Naive B cell (primary cell): ENCODE results near the gene FGD5. TPM values are rescaled to one million over a fixed set of nuclear protein-coding genes. Genes with fewer than 3 reads are reported as not detected.

ENCODE experiments used
- ATAC-seq, 2 donors: fragments of 150-1000 bp; cut with Tn5 transposase; 2 replicates each; pipeline ENCODE4 v1.10.0; 2021; ENCODE audit warnings: low read depth in 2 of 2, mild to moderate bottlenecking in 2 of 2, moderate library complexity in 2 of 2
- DNase-seq: peaks from one replicate; pipeline ENCODE4 v3.0.0; 2022
- H3K27ac Mint-ChIP-seq, 6 donors: one replicate each; pipeline ENCODE4 v1.8.0; 2020 to 2022; ENCODE audit warnings: mild to moderate bottlenecking in 6 of 6, mixed read lengths in 6 of 6, moderate library complexity in 5 of 6, inconsistent platforms in 2 of 6
- H3K27me3 Mint-ChIP-seq, 3 donors: one replicate each; pipeline ENCODE4 v1.8.0; 2021 to 2022; ENCODE audit warnings: mixed read lengths in 3 of 3, mild to moderate bottlenecking in 1 of 3
- H3K36me3 Mint-ChIP-seq, 2 donors: one replicate each; pipeline ENCODE4 v1.8.0; 2020 to 2022; ENCODE audit warnings: mixed read lengths in 2 of 2, inconsistent platforms in 1 of 2, mild to moderate bottlenecking in 1 of 2
- H3K4me1 Mint-ChIP-seq, 3 donors: one replicate each; pipeline ENCODE4 v1.8.0; 2020 to 2022; ENCODE audit warnings: mixed read lengths in 3 of 3, inconsistent platforms in 1 of 3, mild to moderate bottlenecking in 1 of 3, moderate library complexity in 1 of 3
- H3K4me3 Mint-ChIP-seq, 8 donors: one replicate each; pipeline ENCODE4 v1.8.0; 2020 to 2022; ENCODE audit warnings: mild to moderate bottlenecking in 8 of 8, mixed read lengths in 8 of 8, moderate library complexity in 8 of 8, inconsistent platforms in 2 of 8
- H3K9me3 Mint-ChIP-seq, 7 donors: one replicate each; pipeline ENCODE4 v1.8.0; 2020 to 2022; ENCODE audit warnings: mixed read lengths in 7 of 7, mild to moderate bottlenecking in 5 of 7, inconsistent platforms in 2 of 7, moderate library complexity in 1 of 7
- polyA plus RNA-seq, 6 donors: library from polyadenylated mRNA; unstranded; fragments of 300-500 nt; fragmentation: Illumina TruSeq; gene quantifications; one replicate each; pipeline ENCODE4 v1.2.3, GENCODE V29; 2021; ENCODE audit warnings: low read depth in 6 of 6

The FGD5 gene
- polyA plus RNA-seq, 6 donors from 2014 or later, result 0.07 TPM; not detected in 5

DNA sequence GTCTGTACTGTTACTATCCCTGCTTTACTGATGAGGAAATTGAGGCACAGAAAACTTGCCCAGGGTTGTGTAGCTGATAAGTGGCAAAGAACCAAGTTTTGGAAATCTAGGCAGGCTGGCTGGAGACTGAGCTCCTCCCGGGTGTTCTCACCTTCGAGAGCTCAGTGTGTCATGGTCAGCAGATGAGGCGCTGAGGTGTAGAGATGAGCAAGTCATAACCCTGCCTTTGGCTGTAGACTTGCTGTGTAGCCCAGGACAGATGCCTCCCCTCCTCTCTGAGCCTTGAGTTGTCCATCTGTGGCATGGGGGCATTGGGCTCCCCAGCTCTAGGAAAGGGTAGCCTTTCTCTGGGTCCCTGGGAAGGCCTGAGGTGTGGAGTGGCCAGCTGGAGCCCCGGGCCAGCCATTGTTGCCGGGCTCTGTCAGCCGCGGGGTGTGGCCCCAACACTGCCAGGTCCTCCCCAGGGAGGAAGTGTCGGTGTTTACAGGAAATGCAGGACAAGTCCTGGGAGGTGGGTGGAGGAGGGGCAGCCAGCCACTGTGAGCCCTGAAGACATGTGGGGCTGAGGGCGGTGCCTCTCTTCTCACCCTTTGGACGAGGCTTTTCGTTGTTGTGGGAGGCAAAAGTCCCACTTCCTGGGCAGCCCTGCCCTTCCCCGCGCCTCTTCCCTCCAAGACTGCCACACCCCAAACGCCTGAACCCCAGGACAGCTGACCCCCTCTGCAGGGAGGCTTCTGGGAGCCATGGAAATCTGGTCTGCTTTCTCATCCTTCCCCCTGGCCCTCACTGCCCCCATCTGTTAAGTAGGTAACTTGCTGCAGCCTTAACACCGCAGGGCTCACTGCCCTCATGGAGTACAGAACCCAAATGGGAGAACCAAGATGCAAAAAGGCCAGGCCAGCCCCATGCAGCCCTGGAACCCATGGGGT is 29.1 kb downstream of the FGD5 start:
- peak in 1 of 2 donors; percentile 25 for ATAC-seq
- H3K27ac Mint-ChIP-seq, result peak overlapping the region in 2 of 6 donors; percentile 30 to 78
- H3K4me1 Mint-ChIP-seq, result peaks cover 10 to 11% (median 10%) of the 10 kb centered on the region in 3 donors
- peaks cover 10 to 34% (median 25%) of the 10 kb centered on the region in 3 donors for H3K27me3 Mint-ChIP-seq
- H3K4me3 Mint-ChIP-seq, result peak overlapping the region in 2 of 8 donors; percentile 47 to 71
- peaks cover 0 to 6% (median 3%) of the 10 kb centered on the region in 7 donors for H3K9me3 Mint-ChIP-seq
- H3K36me3 Mint-ChIP-seq, result no peaks in the 10 kb centered on the region
- DNase-seq, result no peak

DNA sequence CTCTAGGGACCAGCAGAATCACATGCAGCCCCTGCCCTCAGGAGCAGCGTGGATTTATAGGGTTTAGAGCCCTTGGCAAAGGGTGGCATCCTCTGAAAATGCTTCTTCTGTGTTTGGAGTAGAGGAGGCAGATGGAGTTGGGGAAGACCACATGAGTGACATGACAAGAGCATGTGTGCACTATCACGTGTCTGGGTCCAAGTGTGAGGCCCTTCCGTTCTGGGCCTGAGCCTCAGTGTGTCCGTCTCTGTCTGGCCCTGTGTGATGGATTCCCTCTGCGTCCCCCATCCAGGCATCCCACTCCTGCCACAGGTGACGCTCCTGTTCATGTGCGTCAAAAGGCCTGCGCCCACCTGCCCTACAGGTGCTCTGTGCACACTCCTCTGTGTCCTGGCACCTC is 30.1 kb downstream of the FGD5 start:
- Mint-ChIP-seq H3K27ac (no peak overlapping the region), H3K4me1 (peaks cover 10 to 11% (median 10%) of the 10 kb centered on the region in 3 donors), H3K9me3 (peaks cover 0 to 7% (median 3%) of the 10 kb centered on the region in 7 donors), H3K4me3 (no peak overlapping the region), H3K27me3 (peaks cover 10 to 40% (median 32%) of the 10 kb centered on the region in 3 donors), H3K36me3 (no peaks in the 10 kb centered on the region)
- DNase-seq (no peak), ATAC-seq (no peak)

DNA sequence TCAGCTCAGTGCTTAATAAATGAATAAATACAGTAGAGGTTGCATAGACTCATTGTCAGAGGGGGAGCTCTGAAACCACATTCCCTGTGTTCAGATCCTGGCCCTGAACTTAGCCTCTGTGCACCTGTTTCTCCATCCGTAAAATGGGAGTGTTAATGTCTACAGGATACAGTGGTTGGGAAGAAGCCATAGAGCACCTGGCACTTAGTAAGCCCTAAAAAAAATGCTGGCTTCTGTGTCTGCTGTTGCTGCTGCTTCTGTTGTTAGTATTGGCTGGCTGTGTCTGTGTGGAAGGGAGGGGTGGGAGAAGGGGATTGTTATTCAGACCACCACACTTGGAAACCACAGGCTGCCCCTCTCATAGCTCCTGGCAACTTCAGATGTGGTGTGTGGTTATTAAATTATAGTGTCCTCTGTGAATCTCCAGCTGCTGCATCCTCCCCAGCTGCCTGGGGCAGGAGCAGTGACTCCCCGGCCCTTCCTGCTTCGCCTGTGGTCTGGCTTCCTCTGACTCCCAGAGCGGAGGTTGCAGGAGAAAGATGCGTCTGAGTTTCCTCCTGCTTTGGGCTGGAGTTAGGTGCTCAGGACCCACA is 31.0 kb downstream of the FGD5 start:
- Mint-ChIP-seq H3K27me3 (peaks cover 8 to 40% (median 35%) of the 10 kb centered on the region in 3 donors), H3K4me3 (no peak overlapping the region), H3K27ac (no peak overlapping the region), H3K36me3 (no peaks in the 10 kb centered on the region), H3K4me1 (peaks cover 10 to 11% (median 10%) of the 10 kb centered on the region in 3 donors), H3K9me3 (peaks cover 0 to 7% (median 3%) of the 10 kb centered on the region in 7 donors)
- DNase-seq (no peak), ATAC-seq (no peak)

DNA sequence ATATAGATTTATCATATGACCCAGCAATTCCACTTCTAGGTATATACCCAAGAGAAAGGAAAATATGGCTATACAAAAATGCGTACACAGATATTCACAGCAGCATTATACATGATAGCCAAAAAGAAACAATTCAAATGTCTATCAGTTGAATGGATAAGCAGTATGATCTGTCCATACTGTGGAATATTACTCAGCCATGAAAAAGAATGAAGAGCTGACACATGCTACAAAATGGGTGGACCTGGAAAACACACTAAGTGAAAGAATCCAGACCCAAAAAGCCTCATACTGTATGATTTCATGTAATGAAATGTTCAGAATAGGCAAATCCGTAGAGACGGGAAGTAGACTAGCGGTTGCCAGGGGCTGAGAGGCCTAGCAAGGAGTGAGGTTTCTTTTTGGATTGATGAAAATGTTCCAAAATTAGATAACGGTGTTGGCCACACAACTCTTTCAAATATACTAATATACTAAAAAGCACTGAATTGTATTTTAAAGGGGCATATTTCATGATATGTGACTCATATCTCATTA is 33.4 kb downstream of the FGD5 start:
- Mint-ChIP-seq H3K36me3 (no peaks in the 10 kb centered on the region), H3K9me3 (peaks cover 3 to 26% (median 16%) of the 10 kb centered on the region in 7 donors), H3K27me3 (peaks cover 16 to 41% (median 35%) of the 10 kb centered on the region in 3 donors), H3K4me3 (no peak overlapping the region), H3K27ac (no peak overlapping the region), H3K4me1 (peaks cover 10 to 11% (median 10%) of the 10 kb centered on the region in 3 donors)
- ATAC-seq, result no peak
- DNase-seq, result no peak

DNA sequence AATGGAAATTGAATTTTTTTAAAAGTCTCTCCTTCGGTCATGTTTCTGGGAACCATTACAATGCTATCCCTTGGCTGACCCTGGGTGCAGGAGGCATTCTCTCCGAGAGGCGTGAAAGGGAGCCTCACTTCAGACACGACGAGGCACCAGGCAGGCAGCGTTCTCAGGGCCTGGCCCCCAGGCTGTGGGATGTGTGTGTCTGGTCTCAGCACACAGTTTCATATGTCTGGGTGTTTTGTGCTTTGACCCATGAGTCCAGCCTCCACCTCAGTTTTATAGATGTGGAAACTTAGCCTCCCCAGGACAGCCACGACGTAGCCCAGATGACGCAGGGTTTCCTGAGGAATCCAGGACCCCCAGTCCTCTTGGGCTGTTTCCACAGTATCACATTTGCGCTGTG is 34.0 kb downstream of the FGD5 start:
- Mint-ChIP-seq H3K36me3 (no peaks in the 10 kb centered on the region), H3K27me3 (peaks cover 22 to 42% (median 29%) of the 10 kb centered on the region in 3 donors), H3K9me3 (peaks cover 3 to 27% (median 16%) of the 10 kb centered on the region in 7 donors), H3K4me3 (no peak overlapping the region), H3K4me1 (peaks cover 6 to 7% (median 7%) of the 10 kb centered on the region in 3 donors), H3K27ac (no peak overlapping the region)
- ATAC-seq, result no peak
- DNase-seq, result no peak

DNA sequence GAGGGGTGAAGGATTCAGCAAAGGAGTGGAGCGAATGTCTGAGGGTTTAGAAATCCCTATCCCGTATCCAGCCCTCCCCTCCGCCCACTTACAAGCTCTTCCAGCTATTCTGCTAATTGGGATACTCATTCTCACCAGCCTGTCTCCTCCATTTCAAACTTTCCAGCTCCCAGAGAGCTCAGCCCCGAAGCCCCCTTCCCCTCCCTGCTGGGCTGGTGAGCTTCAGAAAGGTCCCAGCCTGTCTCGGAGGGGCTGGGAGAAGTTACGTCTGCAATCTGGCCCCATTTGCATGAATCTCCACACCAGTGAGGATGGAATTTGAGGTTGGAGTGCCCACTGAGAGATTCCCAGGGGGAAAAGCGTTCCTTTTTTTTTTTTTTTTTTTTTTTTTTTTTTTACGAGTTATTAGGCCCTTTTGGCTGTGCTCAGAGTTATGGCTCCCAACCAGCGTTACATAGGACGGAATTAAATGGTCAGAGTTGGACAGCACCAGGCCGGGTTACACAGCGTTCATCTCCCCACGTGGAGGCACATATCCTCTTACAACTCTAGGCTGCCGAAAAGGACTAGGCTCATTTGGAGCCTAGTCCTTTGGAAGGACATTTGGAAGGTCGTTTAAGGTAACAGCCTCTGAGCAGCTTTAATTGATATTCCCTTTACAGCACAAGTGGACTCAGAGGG is 34.6 kb downstream of the FGD5 start:
- peaks cover 0 to under 1% (median 0%) of the 10 kb centered on the region in 3 donors for H3K4me1 Mint-ChIP-seq
- peaks cover 3 to 27% (median 16%) of the 10 kb centered on the region in 7 donors for H3K9me3 Mint-ChIP-seq
- no peak for ATAC-seq
- H3K36me3 Mint-ChIP-seq, result no peaks in the 10 kb centered on the region
- no peak for DNase-seq
- H3K27ac Mint-ChIP-seq, result peak overlapping the region in 1 of 6 donors; percentile 88
- H3K27me3 Mint-ChIP-seq, result peaks cover 29 to 49% (median 35%) of the 10 kb centered on the region in 3 donors
- no peak overlapping the region for H3K4me3 Mint-ChIP-seq

DNA sequence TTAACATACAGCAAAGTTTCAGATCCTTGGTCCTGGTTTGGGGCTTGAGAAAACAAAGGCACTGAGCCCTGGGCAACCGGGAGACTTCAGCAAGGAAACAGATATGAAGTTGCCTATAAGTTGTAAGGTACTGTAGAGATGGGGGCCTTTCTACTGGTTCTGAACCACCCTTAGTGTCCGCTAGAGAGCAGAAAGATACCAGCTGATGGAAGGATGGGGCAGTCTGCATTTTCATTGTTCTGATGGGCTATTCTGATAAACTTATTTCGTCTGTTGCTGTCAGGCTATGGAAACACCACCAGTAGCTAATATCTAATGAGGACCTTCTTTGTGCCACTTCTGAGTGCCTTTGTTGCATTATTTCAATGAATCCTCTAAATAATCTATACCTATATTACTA is 38.7 kb downstream of the FGD5 start:
- DNase-seq (no peak), ATAC-seq (no peak)
- Mint-ChIP-seq H3K36me3 (no peaks in the 10 kb centered on the region), H3K4me3 (no peak overlapping the region), H3K27me3 (peaks cover 15 to 44% (median 30%) of the 10 kb centered on the region in 3 donors), H3K4me1 (no peaks in the 10 kb centered on the region), H3K9me3 (peaks cover 0 to 21% (median 12%) of the 10 kb centered on the region in 7 donors), H3K27ac (no peak overlapping the region)

DNA sequence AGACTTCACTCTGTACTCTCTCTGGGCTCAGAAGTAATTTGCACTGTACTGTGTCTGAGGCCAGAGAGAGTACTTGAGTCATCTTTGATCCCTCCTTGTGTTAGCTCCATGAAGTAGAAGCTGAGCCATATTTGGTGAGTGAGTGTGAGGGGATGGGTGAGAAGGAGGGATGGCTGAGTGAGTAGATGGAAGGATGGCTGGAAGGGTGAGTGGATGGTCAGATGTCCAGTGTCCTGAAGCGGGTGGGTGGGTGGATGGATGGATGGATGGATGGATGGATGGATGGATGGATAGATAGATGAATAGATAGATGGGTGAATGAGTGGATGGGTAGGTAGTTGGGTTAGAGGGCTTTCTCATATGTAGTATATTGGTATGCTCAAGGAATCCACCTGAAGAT is 39.3 kb downstream of the FGD5 start:
- H3K9me3 Mint-ChIP-seq, result peaks cover 0 to 21% (median 12%) of the 10 kb centered on the region in 7 donors
- no peaks in the 10 kb centered on the region for H3K36me3 Mint-ChIP-seq
- no peak for ATAC-seq
- H3K27ac Mint-ChIP-seq, result no peak overlapping the region
- no peak overlapping the region for H3K4me3 Mint-ChIP-seq
- DNase-seq, result no peak
- H3K27me3 Mint-ChIP-seq, result peaks cover 11 to 40% (median 30%) of the 10 kb centered on the region in 3 donors
- H3K4me1 Mint-ChIP-seq, result no peaks in the 10 kb centered on the region

DNA sequence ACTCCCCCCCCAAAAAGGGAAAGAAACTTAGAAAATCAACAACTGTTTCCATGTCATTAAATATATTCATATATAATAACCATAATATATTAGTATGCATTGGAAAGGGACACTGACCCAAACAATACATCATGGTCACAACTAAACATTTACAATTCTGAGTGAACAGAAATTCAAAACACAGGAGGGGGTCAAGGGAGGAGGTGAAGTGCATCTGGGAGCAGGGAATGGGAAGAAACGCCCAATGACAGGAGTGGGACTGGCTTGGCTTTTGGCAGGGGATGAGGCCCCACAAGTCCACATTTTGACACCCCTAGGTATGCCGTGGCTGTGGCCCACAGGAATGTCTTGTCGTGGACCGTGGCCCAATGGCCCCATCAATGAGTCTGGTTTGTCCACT is 41.1 kb downstream of the FGD5 start:
- Mint-ChIP-seq H3K36me3 (no peaks in the 10 kb centered on the region), H3K4me1 (no peaks in the 10 kb centered on the region), H3K4me3 (no peak overlapping the region), H3K27me3 (peaks cover 8 to 31% (median 28%) of the 10 kb centered on the region in 3 donors), H3K27ac (no peak overlapping the region), H3K9me3 (peaks cover 0 to 21% (median 12%) of the 10 kb centered on the region in 7 donors)
- ATAC-seq, result no peak
- DNase-seq, result no peak

DNA sequence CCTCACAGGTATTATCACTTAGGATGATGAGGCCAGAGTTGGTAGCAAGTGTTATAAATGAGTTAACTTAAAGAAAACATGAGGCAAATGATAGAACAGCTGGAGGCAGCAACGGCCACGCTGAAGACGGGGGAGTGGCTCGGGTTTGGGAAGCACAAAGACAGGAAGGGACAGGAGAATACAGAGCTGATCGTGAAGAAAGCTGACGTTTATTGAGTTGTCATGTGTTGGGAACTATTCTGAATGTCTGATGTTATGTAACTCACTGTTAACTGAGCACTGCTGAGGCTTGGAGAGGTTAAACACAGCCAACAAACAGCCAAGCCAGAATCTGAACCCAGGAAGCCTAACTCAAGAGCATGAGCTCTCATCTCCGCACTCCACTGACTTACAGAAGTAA is 42.3 kb downstream of the FGD5 start:
- H3K4me1 Mint-ChIP-seq, result no peaks in the 10 kb centered on the region
- H3K9me3 Mint-ChIP-seq, result peaks cover 0 to 11% (median 8%) of the 10 kb centered on the region in 7 donors
- no peak for DNase-seq
- peaks cover 19 to 24% (median 19%) of the 10 kb centered on the region in 3 donors for H3K27me3 Mint-ChIP-seq
- H3K27ac Mint-ChIP-seq, result no peak overlapping the region
- ATAC-seq, result no peak
- no peak overlapping the region for H3K4me3 Mint-ChIP-seq
- no peaks in the 10 kb centered on the region for H3K36me3 Mint-ChIP-seq

DNA sequence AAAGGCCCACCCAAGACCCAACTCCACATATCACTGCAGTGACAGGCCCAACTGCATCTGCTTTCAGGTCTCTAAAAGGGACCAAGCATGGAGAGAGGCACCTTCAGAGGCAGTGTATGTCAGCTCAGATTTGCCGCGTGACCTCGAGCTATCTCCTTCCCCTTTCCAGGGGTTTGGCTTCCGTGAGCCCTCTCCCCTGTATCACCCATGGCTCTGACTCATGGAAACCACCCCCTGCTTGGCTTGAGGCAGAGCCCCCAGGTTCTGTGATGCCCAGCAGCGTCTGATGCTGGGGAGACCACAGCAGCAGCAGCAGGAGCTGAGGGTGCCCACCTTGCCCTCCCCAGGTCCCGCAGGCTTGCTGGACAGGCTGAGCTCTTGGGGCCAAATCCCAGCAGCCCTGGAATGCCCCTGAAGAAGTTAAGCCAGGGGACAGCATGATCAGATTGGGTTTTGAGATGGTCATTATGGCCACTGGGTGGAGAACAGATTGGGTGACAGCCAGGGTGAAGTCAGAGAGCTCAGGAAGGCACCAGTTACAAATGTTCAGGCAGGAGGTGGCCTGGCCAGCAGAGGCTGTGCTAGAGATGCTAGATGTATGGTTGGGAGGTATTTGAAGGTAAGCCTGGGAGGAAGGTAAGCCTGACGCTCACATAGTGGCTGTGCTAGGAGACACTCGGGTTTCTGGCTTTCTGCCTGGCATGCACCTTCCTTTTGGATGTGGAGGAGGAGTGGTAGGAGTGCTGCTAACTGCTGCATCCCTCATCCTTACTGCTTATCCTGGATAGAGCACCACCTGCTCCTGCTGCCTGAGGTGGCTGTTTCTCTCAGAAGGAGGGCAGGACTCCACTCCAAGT is 42.9 kb downstream of the FGD5 start:
- ATAC-seq (no peak), DNase-seq (no peak)
- Mint-ChIP-seq H3K4me3 (no peak overlapping the region), H3K27me3 (peaks cover 18 to 21% (median 20%) of the 10 kb centered on the region in 3 donors), H3K4me1 (no peaks in the 10 kb centered on the region), H3K9me3 (peaks cover 0 to 5% (median 1%) of the 10 kb centered on the region in 7 donors), H3K27ac (peak overlapping the region in 1 of 6 donors; percentile 72), H3K36me3 (no peaks in the 10 kb centered on the region)

DNA sequence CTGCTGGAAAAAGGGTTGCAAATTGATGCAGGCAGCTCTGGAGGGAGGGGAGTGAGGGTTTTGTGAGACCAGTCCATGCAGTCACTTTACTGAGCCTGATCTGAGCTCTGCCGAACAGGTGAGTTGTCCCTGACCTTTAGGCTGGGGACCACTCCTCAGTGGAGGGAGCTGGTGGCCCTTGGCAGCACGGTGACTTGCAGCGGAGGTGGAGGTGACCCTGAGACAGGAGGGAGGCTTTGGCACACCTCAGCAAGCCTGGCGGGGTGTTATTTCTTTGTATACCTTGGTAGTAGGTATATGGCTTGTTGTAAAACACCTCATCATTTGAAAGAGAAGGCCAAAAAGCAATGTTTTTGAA is 43.5 kb downstream of the FGD5 start:
- H3K27me3 Mint-ChIP-seq, result peaks cover 17 to 20% (median 18%) of the 10 kb centered on the region in 3 donors
- DNase-seq (no peak), ATAC-seq (no peak)
- H3K4me1 Mint-ChIP-seq, result no peaks in the 10 kb centered on the region
- no peak overlapping the region for H3K4me3 Mint-ChIP-seq
- H3K9me3 Mint-ChIP-seq, result peaks cover 0 to 2% (median 0%) of the 10 kb centered on the region in 7 donors
- H3K36me3 Mint-ChIP-seq, result no peaks in the 10 kb centered on the region
- H3K27ac Mint-ChIP-seq, result no peak overlapping the region
